B cell (primary cell): Measurements from ENCODE around the gene SLC43A3. TPM values are rescaled to one million over a fixed set of nuclear protein-coding genes. Genes with fewer than 3 reads are reported as not detected.

ENCODE experiments used
- ATAC-seq: fragments of 200-7000 bp; cut with Tn5 transposase; one replicate; pipeline ENCODE4 v1.10.0; 2021; ENCODE audit warnings: low read depth, mild to moderate bottlenecking, moderate number of reproducible peaks, moderate library complexity
- CTCF ChIA-PET: fragments of 350-600 bp; sonication (Branson Sonifier 250); formaldehyde crosslinking; loops from one replicate; lab custom pipeline; 2021; ENCODE audit warnings: antibody characterized with exemption, inconsistent platforms; lab: Charles Lee
- POLR2A ChIA-PET: fragments of 350-600 bp; sonication (Branson Sonifier 250); formaldehyde crosslinking; loops from one replicate; lab custom pipeline; 2021; ENCODE audit warnings: antibody characterized with exemption; lab: Charles Lee
- DNase-seq: peaks from one replicate; pipeline ENCODE4 v3.0.0; 2013
- H2AFZ ChIP-seq: 2 replicates; pipeline ENCODE4 v1.6.1; 2012; ENCODE audit warnings: mild to moderate bottlenecking, low read depth, low read length; ENCODE audit not compliant: insufficient read depth, poor library complexity, severe bottlenecking
- H3K27ac ChIP-seq, 2 donors: 1 replicate in 1 of 2; 2 replicates in 1 of 2; pipeline ENCODE4 v1.5.1; 2012 to 2013; ENCODE audit warnings: low read length in 2 of 2, mild to moderate bottlenecking in 2 of 2, moderate library complexity in 1 of 2
- H3K27me3 ChIP-seq, 4 experiments: fragments of 200-600 bp in 1 of 4; sonication (generic) in 1 of 4; replicated peaks in 1 of 4; 1 replicate in 2 of 4; 2 replicates in 2 of 4; pipeline versions ENCODE4 v1.6.1 to v1.7.0; 2013 to 2016; ENCODE audit warnings: low read length in 3 of 4, mild to moderate bottlenecking in 2 of 4, mixed read lengths in 1 of 4, moderate library complexity in 1 of 4; ENCODE audit not compliant: insufficient read depth in 4 of 4, control insufficient read depth in 3 of 4; ENCODE audit errors: control extremely low read depth in 1 of 4
- H3K36me3 ChIP-seq, 2 experiments: replicated peaks in 1 of 2; 1 replicate in 1 of 2; 2 replicates in 1 of 2; pipeline versions ENCODE4 v1.6.1 to v1.7.1; 2013; ENCODE audit warnings: low read length in 1 of 2; ENCODE audit not compliant: insufficient read depth in 2 of 2, control insufficient read depth in 1 of 2; ENCODE audit errors: control extremely low read depth in 1 of 2, extremely low read depth in 1 of 2
- H3K4me1 ChIP-seq, 2 donors: fragments of 200-600 bp in 1 of 2; sonication (generic) in 1 of 2; 1 replicate in 1 of 2; 2 replicates in 1 of 2; pipeline versions ENCODE4 v1.5.1 to v1.6.1; 2013 to 2017; ENCODE audit warnings: low read length in 2 of 2; ENCODE audit not compliant: control insufficient read depth in 2 of 2, insufficient read depth in 2 of 2
- H3K4me2 ChIP-seq: replicated peaks from 2 replicates; pipeline ENCODE3; 2012; ENCODE audit warnings: mild to moderate bottlenecking, low read depth, low read length; ENCODE audit not compliant: poor library complexity, severe bottlenecking
- H3K4me3 ChIP-seq, 5 experiments: fragments of 200-600 bp in 1 of 5; sonication (generic) in 1 of 5; 1 replicate in 3 of 5; 2 replicates in 2 of 5; pipeline versions ENCODE4 v1.5.1 to v1.7.0; 2011 to 2016; ENCODE audit warnings: low read length in 4 of 5, mild to moderate bottlenecking in 4 of 5, low read depth in 2 of 5, control low read depth in 1 of 5, moderate library complexity in 1 of 5; ENCODE audit not compliant: insufficient read depth in 1 of 5; ENCODE audit errors: control extremely low read depth in 1 of 5, extremely low read depth in 1 of 5
- H3K79me2 ChIP-seq: fragments of 200-600 bp; sonication (generic); one replicate; pipeline ENCODE4 v1.6.0; 2016; ENCODE audit warnings: low read length; ENCODE audit not compliant: control insufficient read depth, insufficient read depth
- H3K9ac ChIP-seq: fragments of 200-600 bp; sonication (generic); 2 replicates; pipeline ENCODE4 v1.6.1; 2017; ENCODE audit warnings: mild to moderate bottlenecking, low read length, moderate library complexity
- H3K9me3 ChIP-seq, 3 donors: one replicate each; pipeline versions ENCODE4 v1.6.1 to v1.7.1; 2013; ENCODE audit warnings: low read length in 2 of 3; ENCODE audit not compliant: control insufficient read depth in 2 of 3, insufficient read depth in 1 of 3; ENCODE audit errors: control extremely low read depth in 1 of 3
- H4K20me1 ChIP-seq: 2 replicates; pipeline ENCODE4 v1.6.0; 2012; ENCODE audit warnings: mild to moderate bottlenecking, low read length; ENCODE audit not compliant: insufficient read depth, control insufficient read depth, poor library complexity, severe bottlenecking
- H3K27ac Mint-ChIP-seq: one replicate; pipeline ENCODE4 v1.8.0; 2021; ENCODE audit warnings: mixed read lengths
- H3K27me3 Mint-ChIP-seq: one replicate; pipeline ENCODE4 v1.8.0; 2021; ENCODE audit warnings: mixed read lengths
- H3K4me1 Mint-ChIP-seq: one replicate; pipeline ENCODE4 v1.8.0; 2021; ENCODE audit warnings: mixed read lengths
- H3K4me3 Mint-ChIP-seq: one replicate; pipeline ENCODE4 v1.8.0; 2021; ENCODE audit warnings: mixed read lengths
- H3K9me3 Mint-ChIP-seq: one replicate; pipeline ENCODE4 v1.8.0; 2022; ENCODE audit warnings: mixed read lengths; ENCODE audit not compliant: insufficient read depth
- CTCF ChIP-seq: fragments of 200-600 bp; IDR thresholded peaks from one replicate; pipeline ENCODE4 v1.8.0; 2022; ENCODE audit warnings: antibody characterized with exemption, mild to moderate bottlenecking
- EZH2 ChIP-seq: IDR thresholded peaks from 2 replicates; pipeline ENCODE4 v1.6.1; 2012; ENCODE audit warnings: borderline replicate concordance, low read depth, mild to moderate bottlenecking, moderate library complexity, low read length; ENCODE audit not compliant: insufficient read depth, poor library complexity, severe bottlenecking
- WGBS: methylation state at CpG from one replicate; pipeline ENCODE4 v1.1.5; 2013; ENCODE audit warnings: missing lambda C conversion rate; ENCODE audit not compliant: insufficient coverage; 5-methylcytosine and 5-hydroxymethylcytosine counted together
- intact Hi-C: fragments of 100-400 bp; cut with micrococcal nuclease; formaldehyde crosslinking; loops from one replicate; pipeline ENCODE4 v1.10.0; 2022
- polyA plus RNA-seq: library from polyadenylated mRNA; depleted of rRNA; stranded (reverse); fragments of >200 nt; gene quantifications from 2 replicates; pipeline ENCODE4 v1.2.3, GENCODE V29; 2012
- total RNA-seq, 2 donors: library from RNA; stranded (reverse); fragments of 120-200 nt in 1 of 2; gene quantifications; 1 replicate in 1 of 2; 2 replicates in 1 of 2; pipeline versions ENCODE4 v1.2.3 to v1.2.4, GENCODE V29; 2013 to 2022

Gene SLC43A3
- total and polyA plus RNA-seq, 2 donors (not counting 1 experiment from before 2014, with no cell fraction given), result 7.6 to 20.9 TPM

- Histone ChIP-seq H3K4me3 (no peak overlapping the region), H3K9ac (no peak overlapping the region), H3K79me2 (no peaks in the 10 kb centered on the region), H3K27ac (no peak overlapping the region), H3K4me2 (no peak overlapping the region), H3K4me1 (no peaks in the 10 kb centered on the region), H3K27me3 (peaks cover 0 to 5% (median 2%) of the 10 kb centered on the region in 4 experiments), H2AFZ (no peak overlapping the region), H3K9me3 (no peaks in the 10 kb centered on the region), H4K20me1 (no peaks in the 10 kb centered on the region), H3K36me3 (no peaks in the 10 kb centered on the region)
- H3K9me3 Mint-ChIP-seq, result no peaks in the 10 kb centered on the region
- CTCF ChIA-PET, result interaction anchor here (1.0 to 4.0 kb wide), 4 partner anchors 13 to 84 kb away, joined by 3 to 28 read pairs (median 4); no protein-coding TSS in a partner anchor
- intact Hi-C loops, result no loop called here
- H3K4me1 Mint-ChIP-seq, result no peaks in the 10 kb centered on the region
- H3K4me3 Mint-ChIP-seq, result no peak overlapping the region
- no peak overlapping the region for H3K27ac Mint-ChIP-seq
- WGBS, result 93% methylated on average over 5 of the region's 9 CpGs
- peaks cover 20% of the 10 kb centered on the region for H3K27me3 Mint-ChIP-seq
- no peak for DNase-seq
- POLR2A ChIA-PET, result no interaction called here
- TF ChIP-seq CTCF (no peak), EZH2 (no peak)
- no peak for ATAC-seq
These were observed 17.6 kb upstream of the SLC43A3 start for GRCh38 chr11:57444362-57445121.

GRCh38 chr11:57440744-57441414 lies 14.0 kb upstream of the SLC43A3 start:
- Histone ChIP-seq H3K9me3 (no peaks in the 10 kb centered on the region), H3K27me3 (peaks cover 0 to 3% (median 0%) of the 10 kb centered on the region in 4 experiments), H4K20me1 (no peaks in the 10 kb centered on the region), H3K36me3 (no peaks in the 10 kb centered on the region), H3K79me2 (no peaks in the 10 kb centered on the region), H3K27ac (no peak overlapping the region), H3K4me2 (no peak overlapping the region), H3K4me1 (no peaks in the 10 kb centered on the region), H2AFZ (no peak overlapping the region), H3K4me3 (no peak overlapping the region), H3K9ac (no peak overlapping the region)
- 93% methylated on average over 1 of the region's 4 CpGs for WGBS
- Mint-ChIP-seq H3K4me3 (no peak overlapping the region), H3K9me3 (no peaks in the 10 kb centered on the region), H3K27ac (no peak overlapping the region), H3K27me3 (peaks cover 7% of the 10 kb centered on the region), H3K4me1 (no peaks in the 10 kb centered on the region)
- DNase-seq (no peak), ATAC-seq (no peak)
- intact Hi-C loops, result no loop called here
- POLR2A ChIA-PET, result no interaction called here
- CTCF ChIA-PET, result interaction anchor here (0.9 kb wide), 1 partner anchor 91 kb away, joined by 4 read pairs; no protein-coding TSS in a partner anchor
- no peak for TF ChIP-seq CTCF
- TF ChIP-seq EZH2, result no peak
